AG10803 (cell line): ENCODE data around the gene DPP4.

Experiments used
- DNase-seq: peaks from one replicate; pipeline ENCODE4 v3.0.0; 2010; ENCODE audit warnings: low read depth
- H3K4me3 ChIP-seq: 2 replicates; pipeline ENCODE4 v1.5.1; 2011; ENCODE audit warnings: mild to moderate bottlenecking, low read length, control low read depth
- TF ChIP-seq, protein P1 (sequence below): conservative IDR thresholded peaks from 2 replicates; pipeline ENCODE4 v1.5.1; 2011; ENCODE audit warnings: mild to moderate bottlenecking, low read length, control low read depth, inconsistent platforms

DPP4 gene

DNA sequence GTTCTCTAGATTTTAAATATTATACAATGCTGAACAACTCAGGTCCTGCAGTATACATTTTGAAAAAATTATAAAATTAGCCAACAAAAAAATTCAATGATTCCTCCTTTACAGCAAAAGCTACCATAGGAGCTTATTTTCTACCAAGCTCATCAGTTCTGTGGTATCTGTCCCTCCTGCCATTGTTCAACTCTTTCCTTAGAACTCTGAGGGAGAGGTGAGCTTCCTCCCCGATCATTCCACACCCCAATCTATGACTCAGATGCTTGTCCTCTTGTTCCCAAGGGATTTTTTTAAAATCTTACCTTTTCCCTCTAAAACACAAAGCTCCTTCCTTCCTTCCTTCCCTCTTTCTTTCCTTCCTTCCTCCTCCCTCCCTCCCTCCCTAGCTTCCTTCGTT, 13.5 kb downstream of the DPP4 start:
- TF ChIP-seq, protein P1, sequence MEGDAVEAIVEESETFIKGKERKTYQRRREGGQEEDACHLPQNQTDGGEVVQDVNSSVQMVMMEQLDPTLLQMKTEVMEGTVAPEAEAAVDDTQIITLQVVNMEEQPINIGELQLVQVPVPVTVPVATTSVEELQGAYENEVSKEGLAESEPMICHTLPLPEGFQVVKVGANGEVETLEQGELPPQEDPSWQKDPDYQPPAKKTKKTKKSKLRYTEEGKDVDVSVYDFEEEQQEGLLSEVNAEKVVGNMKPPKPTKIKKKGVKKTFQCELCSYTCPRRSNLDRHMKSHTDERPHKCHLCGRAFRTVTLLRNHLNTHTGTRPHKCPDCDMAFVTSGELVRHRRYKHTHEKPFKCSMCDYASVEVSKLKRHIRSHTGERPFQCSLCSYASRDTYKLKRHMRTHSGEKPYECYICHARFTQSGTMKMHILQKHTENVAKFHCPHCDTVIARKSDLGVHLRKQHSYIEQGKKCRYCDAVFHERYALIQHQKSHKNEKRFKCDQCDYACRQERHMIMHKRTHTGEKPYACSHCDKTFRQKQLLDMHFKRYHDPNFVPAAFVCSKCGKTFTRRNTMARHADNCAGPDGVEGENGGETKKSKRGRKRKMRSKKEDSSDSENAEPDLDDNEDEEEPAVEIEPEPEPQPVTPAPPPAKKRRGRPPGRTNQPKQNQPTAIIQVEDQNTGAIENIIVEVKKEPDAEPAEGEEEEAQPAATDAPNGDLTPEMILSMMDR: no peak
- no peak for DNase-seq
- no peak overlapping the region for H3K4me3 ChIP-seq

DNA sequence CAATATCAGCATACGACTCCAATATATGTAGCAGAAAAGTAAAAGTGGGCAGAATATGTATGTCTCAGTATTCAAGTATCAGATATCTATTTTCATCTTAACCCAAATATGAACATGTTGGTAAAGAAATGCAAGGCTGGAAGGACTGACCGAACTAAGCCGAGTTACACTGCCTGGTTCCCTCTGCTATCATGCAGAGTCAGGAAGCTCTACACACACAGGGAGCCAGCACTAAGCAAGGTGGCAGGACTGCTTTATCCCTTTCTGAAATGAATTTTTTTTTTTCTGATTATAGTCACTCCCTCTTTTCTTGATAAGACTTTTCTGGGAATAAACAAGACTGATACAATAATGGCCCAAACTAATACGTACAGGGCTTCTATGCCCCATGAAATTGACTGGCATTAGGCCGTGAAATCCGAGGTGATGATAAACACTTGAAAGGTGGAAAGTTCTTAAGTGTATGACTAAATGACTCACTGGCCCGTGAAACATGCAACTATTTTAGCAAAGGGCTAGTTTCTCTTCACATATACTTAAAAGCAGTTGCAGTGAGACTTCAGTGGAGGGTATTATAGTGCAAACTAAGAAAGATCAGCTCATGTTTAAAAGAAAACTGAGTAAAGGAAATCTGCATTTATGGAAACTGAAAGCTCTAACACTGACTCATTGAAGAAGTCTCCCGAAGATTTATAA, 14.9 kb downstream of the DPP4 start:
- TF ChIP-seq, protein P1: no peak
- no peak for DNase-seq
- H3K4me3 ChIP-seq: no peak overlapping the region

DNA sequence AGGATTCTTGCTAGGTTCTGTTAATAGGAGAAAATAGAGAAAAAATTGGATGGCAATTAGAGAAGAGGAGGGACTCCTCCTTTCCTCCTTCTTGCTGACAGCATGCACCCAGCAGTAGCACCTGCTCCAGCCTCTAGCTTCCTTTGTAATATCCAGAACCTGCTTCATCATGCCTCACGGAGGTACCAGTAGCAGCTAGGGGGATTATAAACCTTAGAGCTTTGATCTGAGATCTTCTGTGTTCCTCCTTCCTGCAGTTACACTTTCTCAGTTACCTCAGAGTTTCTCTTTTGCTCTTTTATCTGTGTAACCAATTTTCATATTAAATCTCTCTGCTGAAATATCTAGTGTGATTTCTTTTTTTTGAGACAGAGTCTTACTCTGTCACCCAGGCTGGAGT, 16.6 kb downstream of the DPP4 start:
- no peak for DNase-seq

DNA sequence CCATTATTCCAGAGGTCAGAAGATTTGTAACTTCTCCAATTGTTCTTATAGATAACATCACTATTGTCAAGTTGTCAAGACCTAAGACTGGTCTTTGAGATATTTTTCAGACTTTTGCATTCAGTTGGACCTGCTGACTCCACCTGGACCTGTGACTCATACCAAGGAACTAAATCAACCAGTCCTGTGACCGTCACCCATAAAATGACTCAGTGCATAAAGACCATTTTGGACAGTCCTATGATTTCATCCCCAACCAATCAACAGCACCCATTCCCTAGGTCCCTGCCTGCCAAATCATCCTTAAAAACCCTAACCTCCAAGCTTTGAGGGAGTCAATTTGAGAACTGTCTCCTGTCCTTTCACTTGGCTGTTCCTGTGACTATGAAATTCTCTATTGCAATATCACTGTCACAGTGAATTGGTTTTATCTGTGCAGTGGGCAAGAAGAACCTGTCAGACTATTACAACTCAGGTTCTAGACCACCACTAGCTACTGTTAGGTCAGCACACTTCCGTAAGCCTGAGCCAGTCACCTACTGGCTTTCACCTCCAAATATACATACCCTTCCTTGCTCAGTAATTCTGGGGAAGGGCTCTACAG, 17.1 kb downstream of the DPP4 start:
- no peak overlapping the region for H3K4me3 ChIP-seq
- no peak for DNase-seq
- TF ChIP-seq, protein P1: no peak

More for the DNA sequence above, 16.6 kb downstream of the DPP4 start:
- no peak overlapping the region for H3K4me3 ChIP-seq
- TF ChIP-seq, protein P1: no peak

DNA sequence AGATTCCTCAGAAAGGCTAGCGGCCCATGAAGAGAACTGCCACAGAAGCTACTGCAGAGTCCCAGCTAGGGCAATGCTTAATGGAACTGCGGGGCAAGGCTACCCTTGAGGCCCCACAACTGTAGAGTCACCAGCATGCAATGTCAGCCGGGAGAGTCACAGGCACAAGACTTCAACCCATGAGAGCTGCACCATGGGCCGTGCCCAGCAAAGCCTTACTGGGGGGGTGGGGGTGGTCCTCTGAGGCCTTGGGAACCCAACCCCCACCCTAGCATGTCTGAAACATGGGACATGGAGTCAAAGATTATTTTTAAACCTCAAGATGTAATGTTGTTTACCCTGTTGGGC, 20.2 kb downstream of the DPP4 start:
- DNase-seq: no peak
- TF ChIP-seq, protein P1: no peak
- H3K4me3 ChIP-seq: no peak overlapping the region

DNA sequence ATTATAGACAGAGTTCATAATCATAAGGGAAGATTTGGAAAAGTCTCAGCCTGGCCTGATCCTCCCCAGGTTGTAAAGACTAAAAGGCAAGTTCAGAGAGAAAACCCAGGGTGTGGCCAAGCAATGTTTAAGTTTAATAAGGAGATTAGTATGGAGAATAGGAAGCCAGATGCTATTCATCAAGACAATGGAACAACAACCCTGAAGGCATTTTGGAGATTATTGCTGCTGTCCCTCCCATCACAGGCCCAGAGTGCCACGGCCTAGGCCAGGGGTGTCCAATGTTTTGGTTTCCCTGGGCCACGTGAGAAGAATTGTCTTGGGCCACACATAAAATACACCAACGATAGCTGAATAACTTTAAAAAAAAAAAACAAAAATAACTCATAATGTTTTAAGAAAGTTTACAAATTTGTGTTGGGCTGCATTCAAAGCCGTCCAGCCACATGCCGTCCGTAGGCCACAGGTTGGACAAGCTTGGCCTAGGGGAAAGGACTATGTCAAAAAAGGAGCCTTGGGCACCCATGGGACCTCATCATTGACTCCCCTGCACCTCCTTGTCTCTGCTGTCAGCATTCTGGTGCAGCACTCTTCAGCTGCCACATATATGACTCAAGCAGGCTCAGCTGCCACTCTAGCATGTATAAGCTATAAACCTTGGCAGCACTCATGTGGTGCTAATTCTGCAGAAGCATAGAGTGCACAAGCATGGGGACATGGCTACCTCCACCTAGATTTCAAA, 20.8 kb downstream of the DPP4 start:
- no peak for DNase-seq
- H3K4me3 ChIP-seq: no peak overlapping the region
- TF ChIP-seq, protein P1: no peak
